ENCODE data around the gene GMDS. TPM values are rescaled to one million over a fixed set of nuclear protein-coding genes. Genes with fewer than 3 reads are reported as not detected.

Gene GMDS
- total RNA-seq, 1 experiment from 2014 or later, result 5.4 TPM

DNA sequence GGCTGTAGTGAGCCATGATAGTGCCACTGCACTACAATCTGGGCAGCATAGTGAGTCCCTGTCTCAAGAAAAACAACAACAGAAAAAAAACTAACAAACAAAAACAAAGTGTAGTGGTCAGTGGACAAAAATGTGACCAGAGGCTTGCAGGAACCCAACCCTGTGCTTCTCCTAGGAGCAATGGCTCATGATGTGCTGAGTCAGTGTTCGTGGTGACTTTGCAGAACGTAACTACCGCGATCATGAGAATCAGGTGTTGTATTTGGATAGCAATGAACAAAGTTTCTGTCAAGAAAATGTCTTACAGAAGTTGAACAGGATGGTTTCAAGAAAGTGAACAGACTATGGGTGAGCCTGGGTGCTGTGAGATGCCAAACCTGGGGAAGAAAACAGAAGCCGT is 654.2 kb downstream of the GMDS start:
- no peak for DNase-seq (ENCODE audit: low spot score)

DNA sequence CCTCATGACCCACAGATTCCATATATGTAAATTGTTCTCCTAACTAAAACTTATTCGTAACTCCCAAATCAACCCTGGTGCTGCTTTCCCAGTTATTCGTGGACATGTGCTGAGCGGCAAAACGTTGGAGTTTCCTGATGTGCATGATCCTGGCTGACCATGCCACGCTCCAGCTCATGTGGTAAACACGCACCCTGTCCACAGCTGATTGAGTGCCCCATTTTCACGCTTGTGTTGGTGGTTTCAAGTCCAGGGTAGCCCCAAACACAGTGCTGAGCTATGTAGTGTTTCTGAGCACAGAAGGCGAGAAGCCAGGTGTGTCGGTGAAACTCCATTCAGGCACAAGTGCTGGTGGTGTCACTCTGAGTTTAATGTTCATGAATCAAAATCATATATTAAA is 654.8 kb downstream of the GMDS start:
- DNase-seq (ENCODE audit: low spot score), result no peak

DNA sequence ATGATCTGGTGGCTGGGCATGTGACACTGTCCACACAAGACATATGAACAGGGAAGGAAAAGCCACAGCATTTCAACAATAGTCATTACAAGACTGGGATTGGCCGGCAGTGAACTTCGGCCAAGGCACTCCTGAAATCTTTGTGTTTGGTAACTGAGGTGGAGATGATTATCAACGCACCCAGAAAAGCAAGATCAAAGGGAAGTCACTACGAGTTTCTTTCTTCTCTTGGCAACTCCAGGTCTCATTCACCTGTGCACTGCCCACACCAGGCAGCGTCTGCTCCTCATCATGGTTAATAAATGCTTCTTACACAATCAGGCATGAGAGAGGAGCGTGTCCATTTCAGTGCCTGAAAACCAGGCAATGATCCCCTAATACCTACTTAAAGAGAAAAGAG is 656.2 kb downstream of the GMDS start:
- no peak for DNase-seq (ENCODE audit: low spot score)

DNA sequence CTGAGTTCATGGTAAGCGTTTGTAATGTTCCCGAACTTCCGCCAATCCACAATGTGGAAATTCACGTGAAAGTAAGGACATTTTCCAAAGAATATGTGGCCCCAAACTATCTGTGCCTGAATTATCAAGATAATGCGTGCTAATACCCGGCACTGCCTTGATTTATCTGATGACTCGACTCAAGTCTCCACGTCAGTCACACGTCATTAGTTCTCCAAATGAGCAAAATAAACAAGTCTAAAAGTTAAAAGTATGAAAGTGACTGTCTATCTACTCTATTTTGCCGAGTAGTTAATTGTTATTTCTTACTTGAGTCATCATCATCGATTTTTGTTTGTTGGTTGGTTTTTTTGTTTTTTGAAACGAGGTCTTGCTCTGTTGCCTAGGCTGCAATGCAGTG is 657.4 kb downstream of the GMDS start:
- DNase-seq (ENCODE audit: low spot score), result no peak

DNA sequence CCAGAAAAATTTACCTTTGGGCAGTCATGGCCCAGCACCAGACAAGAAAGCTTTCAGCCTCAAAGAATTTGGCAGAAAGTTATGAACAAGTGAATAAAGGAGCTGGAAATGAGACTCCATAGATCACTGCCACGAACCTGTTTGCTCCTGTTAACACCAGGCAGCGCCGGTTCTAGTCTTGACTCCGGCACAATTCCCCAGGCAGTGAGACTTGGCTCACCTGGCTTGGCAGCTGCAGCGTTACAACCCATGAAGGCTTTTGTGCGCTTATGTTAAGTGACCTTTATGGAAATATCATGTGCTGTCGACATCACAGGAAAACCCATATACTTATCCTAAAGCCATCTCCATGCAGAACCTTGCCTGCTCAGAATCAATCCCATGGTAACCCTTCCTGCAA is 657.9 kb downstream of the GMDS start:
- no peak for DNase-seq (ENCODE audit: low spot score)

DNA sequence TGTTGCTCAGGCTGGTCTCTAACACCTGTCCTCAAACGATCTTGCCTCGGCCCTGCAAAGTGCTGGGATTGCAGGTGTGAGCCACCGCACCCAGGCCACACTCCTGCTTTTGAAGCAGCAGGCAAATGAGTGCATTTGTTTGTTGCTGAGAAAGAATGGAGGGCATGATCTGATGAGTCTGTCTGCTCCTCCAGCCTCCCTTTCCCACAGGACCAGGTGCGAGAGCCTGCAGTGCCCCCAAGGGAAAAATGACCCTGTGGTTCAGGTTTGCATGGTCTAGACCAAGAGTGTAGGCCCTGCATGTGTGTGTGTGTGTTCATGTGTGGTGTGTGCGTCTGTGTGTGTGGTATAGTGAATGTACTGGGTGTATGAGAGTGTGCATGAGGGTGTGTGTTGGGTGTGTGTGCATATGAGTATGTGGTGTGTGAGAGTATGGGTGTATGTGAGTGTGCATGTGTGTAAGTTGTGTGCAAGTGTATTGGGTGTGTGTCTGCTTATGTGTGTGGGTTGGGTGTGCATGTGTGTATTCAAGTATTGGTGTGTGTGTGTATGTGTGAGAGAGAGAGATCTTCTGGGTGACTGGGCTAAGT is 658.4 kb downstream of the GMDS start:
- no peak for DNase-seq (ENCODE audit: low spot score)

DNA sequence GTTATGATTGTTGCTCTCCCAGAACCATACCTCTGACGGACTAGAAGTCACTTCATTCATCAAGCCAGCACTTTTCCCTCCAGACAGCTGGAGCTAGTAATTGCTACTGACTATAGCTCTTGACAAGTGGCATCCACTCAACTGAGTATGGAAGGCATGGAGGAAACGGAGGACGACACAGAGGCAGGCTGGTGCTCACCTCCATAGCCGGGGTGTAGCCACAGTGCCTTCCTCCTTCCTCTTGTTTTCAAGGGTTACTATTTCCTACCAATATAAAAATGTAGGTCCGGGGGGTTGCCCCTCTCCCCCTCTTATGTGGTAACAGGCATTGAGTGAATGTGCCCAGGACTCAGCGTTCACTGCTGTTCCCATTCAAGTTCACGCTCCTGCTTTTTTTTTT is 659.1 kb downstream of the GMDS start:
- no peak for DNase-seq (ENCODE audit: low spot score)

DNA sequence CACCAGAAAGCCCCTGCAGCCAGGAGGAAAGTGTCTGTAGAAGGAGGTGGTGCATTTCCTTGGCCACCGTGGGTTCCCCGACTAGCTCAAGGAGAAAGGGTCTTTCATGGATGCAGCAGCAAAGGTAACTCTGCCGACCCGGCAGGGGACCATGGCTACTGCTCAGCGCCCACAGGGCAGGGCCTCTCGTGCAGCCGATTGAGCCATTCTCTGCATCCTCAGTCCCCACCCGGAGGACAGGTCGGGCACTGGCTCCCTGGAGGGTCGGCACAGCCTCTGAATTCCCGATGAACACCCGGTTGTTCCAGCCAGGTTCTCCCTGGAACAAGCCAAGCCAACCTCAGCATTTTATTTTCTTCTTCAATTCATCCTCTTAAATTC is 659.7 kb downstream of the GMDS start:
- no peak for DNase-seq (ENCODE audit: low spot score)

DNA sequence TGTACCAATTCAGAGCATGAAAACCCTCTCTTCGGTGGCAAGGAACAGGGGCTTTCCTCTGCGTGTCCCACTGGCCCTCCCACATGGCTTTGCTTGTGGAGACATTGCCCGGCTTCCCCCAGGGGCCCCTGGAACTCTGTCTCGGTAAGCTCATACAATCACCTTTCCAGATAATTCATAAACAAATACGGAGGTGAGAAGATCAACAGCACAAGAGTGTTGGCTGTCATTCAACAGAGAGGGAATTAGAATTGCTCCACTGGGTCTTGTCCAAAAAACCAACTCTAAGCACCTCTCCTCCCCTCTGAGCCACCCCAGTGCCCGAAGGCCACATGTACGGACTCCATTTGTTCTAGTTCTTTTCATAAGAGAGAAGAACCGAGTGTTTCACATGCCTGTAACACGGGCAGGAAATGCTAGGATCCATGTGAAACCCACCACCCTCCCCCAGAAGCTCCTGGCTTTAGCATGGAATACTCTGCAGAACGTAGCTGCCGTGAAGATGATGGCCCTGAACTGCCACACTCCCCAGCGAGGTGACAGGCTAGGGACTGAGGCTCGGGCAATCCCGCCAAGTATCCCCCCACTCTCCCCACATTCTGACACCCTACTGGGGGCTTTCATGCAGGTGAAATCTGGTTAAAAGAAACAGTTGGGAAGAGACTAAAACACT is 660.3 kb downstream of the GMDS start:
- no peak for DNase-seq (ENCODE audit: low spot score)

DNA sequence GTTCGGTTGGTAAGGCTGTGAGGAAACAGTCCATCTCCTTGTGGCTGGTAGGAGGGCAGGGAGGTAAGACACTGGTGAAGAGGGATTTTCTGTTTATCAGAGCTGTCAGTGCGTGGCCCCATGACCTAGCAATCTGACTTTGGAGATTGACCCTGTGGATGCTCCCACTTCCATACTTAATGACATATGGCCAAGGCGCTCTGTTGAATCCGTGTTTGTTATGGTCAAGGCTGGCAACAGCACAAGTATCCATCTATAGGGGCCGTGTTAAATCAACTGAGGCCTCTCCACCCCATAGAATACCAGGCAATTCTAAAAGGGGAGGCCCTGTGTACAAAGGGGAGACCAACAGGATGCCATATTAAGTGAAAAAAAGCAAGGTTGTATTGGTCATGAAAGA is 661.3 kb downstream of the GMDS start:
- DNase-seq (ENCODE audit: low spot score), result no peak

DNA sequence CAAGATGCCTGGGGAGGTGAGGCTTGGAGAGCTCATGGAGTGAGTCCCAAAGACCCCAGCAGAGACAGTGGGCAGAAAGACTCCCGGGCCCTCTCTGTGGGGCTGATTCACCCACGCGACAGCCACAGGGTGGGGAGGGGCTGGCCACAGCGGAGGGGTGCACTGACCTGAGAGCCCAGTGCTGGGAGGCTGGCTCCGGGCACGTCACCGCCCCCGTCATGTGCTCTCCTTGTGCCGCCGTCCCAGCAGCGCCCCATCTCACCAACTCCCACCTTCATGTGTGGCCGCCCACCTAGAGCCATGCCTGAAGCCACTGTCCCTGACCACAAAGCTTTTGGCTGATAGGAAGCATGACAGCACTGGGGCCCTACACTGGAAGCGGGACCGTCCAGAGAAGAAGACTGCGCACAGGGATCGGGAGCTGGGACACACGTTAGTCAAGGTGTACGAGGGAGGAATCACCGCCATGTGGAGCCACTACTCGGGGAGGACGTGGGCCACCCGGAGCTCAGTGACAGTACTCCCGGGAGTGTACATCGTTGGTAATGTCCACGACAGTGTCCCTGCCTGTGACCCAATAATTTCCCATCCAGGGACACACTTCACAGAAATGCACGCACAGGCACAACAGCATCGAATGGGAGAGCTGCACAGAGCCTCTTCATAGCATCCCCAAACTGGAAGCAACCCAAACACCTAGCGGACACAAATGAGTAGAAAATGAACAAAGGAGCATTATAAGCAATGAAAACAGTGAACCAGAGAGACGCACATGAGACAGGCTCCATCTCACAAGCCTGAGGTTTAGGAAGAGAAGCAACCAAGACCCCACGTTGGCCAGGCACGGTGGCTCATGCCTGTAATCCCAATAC is 664.0 kb downstream of the GMDS start:
- DNase-seq (ENCODE audit: low spot score), result no peak

DNA sequence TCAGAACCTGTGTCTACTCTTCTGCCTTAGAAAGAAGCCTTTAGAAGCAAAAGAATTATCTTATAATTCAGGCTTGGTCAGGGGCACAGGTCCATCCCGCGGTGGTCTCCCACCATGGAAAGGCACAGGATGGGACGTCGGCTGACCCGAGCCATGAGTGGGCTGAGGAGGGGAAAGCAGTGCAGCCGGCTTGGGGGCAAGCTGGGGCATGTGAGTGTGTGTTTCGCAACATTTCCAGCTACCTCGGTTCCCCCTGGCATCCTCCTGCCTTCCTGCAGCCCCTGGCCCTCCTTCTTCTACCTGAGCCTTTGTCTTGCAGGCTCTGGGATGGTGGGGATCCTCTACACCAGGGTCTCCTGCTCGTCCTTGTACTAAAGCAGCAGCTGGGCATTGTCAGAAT is 664.8 kb downstream of the GMDS start:
- no peak for DNase-seq (ENCODE audit: low spot score)

DNA sequence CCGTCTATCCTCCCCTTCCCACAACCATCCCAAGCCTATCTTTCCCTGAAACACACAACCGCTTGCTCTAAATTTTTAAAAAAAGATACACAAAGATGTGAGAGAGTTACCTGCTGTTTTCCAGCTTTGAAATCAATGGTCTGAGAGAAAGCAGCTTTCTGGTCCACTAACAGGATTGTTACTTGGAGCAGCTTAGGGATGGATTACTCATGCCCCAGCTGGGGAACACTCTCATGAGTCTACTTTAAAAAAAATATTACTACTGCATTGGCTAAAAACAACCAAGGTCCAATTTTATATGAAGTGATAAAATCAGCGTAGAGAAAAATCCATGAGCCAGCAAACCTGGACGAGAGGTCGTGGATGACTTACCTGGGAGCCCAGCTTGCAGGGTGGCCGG is 665.3 kb downstream of the GMDS start:
- no peak for DNase-seq (ENCODE audit: low spot score)

DNA sequence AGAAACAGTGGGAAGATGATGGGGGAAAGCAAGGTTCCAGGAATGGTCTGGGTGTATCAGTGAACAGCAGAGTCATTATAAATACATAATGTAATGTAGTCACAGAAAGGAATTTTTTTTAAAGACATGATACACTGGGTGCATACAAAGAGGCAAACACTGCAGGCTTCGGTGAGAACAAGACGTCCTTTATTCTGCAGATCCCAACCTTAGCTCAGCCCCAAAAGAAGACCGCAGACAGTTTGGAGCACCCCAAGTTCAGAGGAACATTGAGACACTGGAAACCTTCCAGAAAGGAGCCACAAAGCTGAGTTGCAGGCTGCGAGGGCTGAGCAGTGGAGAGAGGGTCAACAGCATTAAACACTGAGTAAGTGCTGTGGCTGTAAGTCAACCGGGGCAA is 666.3 kb downstream of the GMDS start:
- no peak for DNase-seq (ENCODE audit: low spot score)

DNA sequence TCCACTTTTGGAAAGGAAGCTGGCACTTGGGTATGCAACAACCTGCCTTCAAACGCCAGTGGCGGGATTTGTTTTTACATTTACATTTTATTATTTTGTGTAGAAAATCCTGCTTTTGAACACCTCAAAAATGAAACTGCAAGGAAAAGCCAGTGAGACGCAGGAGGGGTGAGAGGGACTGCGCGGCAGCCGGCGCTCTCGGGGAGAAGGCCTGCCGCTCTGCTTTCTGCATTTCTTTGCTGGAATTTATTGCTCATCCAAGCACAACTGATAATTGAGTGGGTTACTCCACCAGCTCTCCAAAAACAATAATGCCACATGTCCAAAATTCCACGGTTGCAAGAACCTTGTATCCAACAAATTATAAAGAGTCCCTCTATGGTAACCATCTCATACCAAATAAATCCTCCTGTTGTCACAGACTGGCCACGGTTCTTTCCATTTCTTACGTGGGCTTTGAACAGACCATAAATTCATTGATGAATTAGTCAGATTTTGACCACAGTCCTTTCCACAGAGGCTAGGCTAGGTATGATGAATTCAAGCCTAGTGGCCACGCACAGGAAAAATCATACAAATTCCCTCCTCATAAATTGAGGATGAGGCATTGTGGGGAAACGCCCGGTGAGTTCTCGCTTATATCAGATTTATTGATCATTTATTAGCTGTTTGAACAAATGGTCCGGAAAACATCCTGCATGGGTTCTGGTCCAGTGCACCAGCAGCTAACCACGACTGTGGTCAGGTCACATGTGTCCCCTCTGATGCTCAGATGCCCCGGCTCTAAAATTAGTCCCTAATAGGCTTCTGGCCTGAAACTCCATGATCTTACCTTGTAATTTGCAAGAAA is 667.3 kb downstream of the GMDS start:
- DNase-seq (ENCODE audit: low spot score), result no peak

DNA sequence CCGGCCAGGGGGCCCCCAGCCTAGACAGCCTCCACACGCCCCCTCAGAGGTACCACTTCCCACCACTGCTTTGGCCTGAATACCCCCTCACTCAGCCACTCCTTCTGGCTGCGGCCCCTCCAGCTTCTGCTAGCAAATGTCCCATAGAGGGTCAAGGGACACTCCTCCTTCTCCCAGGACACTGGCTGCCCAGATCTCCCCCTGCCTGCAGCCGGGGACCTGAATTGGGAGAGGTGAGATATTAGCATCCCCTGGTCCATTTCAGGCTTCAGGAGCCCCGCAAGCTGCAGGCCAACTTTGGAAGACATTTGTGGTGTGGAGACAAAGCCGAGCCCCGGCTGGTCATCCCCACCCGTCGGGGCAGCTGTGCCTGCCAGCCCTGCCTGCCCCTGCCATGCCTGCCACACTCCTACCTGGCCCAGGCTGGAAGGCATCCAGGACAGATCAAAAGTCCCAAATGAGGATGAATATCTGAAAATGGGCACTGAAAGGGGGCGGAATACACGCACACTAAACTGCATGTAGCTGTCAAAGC is 668.2 kb downstream of the GMDS start:
- DNase-seq (ENCODE audit: low spot score), result no peak

DNA sequence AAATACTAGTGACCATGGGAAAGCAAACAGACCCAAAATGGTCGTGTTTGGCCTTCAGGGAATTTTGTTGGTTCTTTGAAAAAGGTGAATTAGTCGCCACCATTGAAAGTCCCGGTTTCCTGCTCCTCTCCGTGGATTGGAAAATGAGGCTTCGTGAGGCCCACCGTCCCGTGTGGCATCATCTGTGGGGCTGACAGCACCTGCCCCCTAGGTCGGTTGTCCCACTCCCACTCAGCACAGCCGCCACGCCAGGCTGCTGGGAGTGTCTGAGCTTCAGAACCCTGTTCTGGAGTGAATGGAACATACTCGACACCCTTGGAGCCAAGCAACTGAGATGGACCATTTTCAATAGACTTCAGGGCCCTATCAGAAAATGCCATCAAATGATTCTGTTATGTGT is 668.7 kb downstream of the GMDS start:
- no peak for DNase-seq (ENCODE audit: low spot score)

DNA sequence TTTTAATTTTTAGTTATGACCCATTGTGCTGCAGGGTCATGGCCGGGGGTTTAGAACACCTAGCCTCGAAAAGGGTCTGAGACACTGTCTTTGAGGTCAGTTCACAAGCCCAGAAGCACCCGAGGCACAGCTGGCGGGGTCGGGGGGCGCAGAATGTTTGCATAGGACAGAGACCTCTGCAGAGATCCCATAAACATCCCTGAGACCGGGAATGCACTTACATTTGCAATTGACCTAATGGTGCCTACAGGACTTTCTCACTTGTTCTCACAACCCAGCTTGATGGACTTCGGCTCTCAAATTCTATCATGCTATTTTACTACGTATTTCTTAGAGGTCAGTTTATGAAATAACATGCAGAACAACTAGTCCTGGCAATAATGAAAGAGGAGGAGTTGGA is 669.2 kb downstream of the GMDS start:
- no peak for DNase-seq (ENCODE audit: low spot score)

DNA sequence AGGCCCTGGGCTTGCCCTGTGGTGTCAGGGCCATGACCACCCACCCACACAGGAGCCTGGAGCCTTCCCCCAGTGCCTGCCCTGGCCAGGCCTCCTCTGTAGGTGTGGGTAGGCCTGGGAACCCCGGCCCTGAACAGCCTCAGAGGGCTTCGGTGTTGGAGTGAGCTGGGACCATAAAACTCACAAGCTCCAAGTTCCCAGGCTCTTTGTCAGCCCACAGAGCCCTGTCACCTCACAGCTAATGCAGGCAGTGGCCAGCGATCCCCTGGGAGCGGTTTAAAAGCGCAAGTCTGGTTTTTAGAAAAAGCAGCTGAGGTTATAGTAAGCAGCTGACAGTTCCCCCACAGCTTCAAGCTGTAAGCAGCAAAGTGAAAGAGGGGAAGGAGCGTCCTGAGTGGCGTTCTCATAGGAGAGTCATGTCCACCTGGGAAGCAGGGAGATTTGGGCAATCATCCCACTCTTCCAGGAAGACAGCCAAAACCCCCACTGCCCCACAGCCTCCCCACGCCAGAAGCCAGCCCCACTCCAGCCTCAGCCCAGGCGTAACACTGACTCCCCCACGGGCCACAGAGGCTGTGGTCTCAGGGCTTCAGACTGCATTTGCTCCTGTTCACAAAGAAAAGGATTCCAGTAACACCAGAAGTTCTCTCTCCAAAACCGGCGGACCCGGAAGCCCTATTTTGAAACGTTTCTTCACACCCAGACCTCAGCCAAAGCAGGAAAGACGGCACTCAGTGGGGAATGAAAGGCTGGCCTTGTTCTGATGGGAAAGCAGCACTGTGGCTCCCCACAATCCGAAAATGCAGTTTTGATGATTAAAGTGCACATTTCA is 670.0 kb downstream of the GMDS start:
- no peak for DNase-seq (ENCODE audit: low spot score)

DNA sequence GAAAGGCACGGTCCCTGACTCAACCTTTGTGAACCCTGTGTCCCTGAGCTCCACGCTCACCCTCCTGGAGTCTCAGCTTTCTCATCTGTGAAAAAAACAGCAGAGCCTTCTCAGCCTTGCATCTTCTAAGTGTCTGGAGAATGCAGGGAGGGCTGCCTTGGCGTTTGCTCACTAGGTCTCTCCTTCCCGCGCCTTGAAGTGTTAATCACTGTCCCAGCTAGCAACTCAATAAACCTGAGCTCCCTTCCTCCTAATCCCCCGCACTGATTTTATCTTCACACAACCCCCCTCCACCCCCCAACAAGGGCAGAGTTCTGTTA is 670.6 kb downstream of the GMDS start:
- no peak for DNase-seq (ENCODE audit: low spot score)

DNA sequence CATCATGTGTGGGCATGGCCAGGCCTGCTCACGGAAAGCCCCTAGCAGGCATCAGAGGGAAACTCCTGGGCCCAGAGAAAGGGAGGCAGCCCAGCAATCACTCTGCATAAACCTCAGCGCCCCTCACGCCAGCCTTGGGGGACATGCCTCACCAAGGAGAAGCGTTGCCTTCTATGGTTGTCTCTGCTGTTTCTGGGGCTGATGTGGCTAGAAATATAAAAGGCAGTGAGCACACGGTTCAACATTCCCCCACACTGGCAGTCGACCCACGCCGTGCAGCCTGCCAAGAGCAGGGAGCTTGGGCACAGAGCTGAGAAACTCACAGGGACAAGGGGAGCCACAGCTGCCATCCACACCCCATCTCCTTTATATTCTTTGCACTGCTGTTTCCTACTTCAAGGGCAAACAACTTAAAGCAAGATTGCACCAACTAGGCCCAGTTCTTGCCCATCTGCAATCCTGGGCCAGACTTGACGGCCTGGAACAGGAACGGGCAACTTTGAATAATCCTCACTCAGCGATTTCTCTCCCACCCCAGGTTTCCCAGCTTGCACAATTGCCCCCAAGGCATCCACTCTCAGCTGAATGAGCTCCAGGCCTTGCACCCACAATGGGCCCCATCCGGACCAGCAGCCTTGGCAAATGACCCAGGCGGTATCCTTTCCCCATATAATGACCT is 671.2 kb downstream of the GMDS start:
- DNase-seq (ENCODE audit: low spot score), result no peak
